HG02571 (cell line): ENCODE data around the gene MYO1F.
"Not testable (repeated sequence)": the region's sequence is repeated elsewhere in the genome, so short reads cannot be mapped to it uniquely, and the experiment has no call there.

ENCODE experiments used
- ATAC-seq: cut with Tn5 transposase; IDR thresholded peaks from one replicate; pipeline ENCODE4 v1.9.1; 2021; ENCODE audit warnings: mild to moderate bottlenecking, moderate library complexity; ENCODE audit not compliant: unreplicated experiment

The MYO1F gene

DNA sequence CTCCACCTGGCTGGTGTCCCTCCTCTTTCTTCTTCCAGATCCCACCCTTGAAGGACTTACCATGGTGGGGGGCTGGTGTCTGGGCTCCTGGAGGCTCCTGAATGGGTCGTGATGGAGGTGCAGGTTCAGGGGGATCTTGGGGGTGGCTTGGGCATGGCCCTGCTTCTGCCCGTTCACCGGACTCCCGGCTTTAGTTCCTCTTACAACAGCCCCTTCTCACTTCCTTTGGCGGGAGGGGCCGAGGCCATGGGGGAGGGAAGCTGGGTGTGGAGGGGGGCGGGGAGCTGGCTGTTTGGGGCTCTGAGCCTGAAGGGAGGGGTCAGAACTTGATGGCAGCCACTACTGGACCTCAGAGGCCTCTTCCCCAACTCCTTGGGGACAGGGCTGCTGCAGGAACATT is at the start of gene MYO1F:
MYO1F (minus strand) TSS at position 196 of the 400 bp plus-strand sequence; CDS start at position 63, 133 bp downstream.
- ATAC-seq: no peak

DNA sequence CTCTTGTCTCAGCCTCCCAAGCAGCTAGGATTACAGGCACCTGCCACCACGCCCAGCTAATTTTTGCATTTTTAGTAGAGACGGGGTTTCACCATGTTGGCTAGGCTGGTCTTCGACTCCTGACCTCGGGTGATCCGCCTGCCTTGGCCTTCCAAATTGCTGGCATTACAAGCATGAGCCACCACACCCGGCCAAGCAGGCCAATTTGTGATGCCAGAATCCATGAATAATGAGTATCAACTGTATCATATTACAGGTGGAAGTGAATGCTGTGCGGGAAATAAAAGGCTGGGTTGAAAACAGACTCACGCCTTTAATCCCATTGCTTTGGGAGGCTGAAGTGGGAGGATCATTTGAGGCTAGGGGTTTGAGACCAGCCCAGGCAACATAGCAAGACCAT is 49.6 kb upstream of the MYO1F start:
- no peak for ATAC-seq

DNA sequence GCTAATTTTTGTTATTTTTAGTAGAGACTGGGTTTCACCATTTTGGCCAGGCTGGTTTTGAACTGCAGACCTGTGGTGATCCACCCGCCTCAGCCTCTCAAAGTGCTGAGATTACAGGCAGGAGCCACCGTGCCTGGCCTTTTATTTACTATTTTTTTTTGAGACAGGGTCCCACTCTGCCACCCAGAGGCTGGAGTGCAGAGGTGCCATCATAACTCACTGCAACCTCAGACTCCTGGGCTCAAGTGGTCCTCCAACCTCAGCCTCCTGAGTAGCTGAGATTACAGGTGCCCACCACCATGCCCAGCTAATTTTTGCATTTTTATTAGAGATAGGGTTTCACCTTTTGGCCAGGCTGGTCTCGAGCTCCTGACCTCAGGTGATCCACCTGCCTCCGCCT is 45.6 kb upstream of the MYO1F start:
- ATAC-seq: not testable (repeated sequence)

DNA sequence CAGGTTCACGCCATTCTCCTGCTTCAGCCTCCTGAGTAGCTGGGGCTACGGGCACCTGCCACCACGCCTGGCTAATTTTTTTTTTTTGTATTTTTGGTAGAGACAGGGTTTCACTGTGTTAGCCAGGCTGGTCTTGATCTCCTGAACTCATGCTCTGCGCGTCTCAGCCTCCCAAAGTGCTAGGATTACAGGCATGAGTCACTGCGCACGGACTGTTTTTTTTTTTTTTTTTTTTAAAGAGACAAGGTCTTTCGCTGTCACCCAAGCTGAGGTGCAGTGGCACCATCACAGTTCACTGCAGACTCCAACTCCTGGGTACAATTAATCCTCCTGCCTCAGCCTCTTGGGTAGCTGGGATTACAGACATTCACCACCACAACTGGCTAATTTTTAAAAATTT is 41.5 kb upstream of the MYO1F start:
- no peak for ATAC-seq

DNA sequence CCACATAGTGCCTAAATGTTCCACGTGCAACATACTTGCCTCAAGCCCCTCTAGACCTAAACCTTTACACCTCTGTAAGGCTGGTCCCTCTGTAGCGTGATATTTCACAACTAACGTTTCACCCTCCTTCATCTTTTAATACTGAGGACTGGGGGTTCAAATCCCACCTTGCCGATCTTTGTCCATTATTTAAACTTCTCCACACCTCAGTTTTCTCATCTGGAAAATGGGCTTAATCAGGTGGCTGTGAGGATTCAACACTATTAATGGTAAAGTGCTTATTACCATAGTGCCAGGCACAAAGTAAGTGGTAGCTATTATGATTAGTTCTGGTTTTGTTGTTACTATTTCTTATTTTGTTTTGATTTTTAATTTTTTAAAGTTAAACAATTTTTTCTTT is 40.7 kb upstream of the MYO1F start:
- no peak for ATAC-seq

DNA sequence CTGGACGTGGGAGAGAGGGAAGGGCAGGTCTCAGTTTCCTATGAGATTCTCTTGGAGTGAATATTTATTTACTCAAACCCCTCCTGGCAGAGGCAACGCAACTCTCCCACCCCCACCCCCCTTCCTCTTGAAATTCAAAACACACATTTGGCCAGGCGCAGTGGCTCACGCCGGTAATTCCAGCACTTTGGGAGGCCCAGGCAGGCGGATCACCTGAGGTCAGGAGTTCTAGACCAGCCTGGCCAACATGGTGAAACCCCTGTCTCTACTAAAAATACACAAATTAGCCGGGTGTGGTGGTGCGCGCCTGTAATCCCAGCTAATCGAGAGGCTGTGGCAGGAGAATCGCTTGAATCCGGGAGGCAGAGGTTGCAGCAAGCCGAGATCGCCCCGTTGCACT is 40.1 kb upstream of the MYO1F start:
- ATAC-seq: not testable (repeated sequence)

DNA sequence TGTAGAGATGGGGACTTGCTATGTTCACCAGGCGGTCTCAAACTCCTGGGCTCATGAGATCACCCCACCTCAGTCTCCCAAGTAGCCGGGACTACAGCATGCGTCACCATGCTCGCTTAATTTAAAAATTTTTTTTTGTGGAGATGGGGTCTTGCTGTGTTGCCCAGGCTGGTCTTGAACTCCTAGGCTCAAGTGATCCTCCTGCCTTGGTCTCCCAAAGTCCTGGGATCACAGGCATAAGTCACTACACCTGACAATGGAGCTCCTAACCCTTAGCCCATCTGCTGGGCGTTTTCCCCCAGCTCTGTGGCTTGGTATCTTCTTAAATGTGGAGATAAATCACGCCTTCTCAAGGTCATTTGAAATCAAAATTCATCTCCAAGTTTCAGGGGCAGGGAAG is 39.6 kb upstream of the MYO1F start:
- ATAC-seq: no peak

DNA sequence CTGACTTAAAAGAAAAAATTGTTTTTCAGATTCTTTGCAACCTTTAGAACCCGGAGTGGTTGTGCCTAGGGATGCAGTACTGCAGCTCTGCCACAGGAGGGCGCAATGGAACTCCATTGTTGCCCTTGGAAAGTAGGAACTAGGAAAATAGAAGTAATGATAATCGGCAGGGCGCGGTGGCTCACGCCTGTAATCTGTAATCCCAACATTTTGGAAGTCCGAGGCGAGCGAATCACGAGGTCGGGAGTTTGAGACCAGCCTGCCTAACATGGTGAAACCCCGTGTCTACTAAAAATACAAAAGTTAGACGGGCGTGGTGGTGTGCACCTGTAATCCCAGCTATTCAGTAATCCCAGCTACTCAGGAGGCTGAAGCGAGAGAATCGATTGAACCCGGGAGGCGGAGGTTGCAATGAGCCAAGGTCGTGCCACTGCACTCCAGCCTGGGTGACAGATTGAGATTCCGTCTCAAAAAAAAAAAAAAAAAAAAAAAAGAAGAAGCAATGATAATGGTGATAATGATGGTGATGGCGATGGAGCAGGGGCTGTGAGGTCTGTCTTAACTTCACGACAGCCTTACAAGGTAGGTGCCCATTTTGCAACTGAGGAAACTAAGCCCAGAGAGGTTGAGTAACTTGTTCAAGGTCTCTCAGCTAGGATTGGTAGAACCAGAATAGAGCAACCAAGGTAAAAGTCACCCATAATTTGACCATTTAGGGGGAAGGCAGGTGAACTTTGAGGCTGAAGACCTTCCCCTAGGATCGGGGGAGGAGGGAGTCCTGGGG is 38.8 kb upstream of the MYO1F start:
- no peak for ATAC-seq

DNA sequence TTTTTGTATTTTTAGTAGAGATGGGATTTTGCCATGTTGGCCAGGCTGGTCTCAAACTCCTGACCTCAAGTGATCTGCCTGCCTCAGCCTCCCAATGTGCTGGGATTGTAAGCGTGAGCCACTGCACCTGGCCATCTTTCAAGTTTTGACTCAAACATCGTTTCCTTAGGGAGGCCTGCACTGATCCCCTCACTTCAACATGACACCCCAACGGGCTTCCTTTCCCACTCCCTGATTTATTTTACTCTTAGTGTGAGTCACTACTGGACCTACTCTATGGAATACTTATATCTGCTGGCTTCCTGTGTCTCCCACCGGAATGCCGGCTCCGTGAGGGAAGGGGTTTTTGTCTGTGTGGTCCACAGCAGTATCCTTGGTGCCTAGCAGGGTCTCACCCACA is 37.8 kb upstream of the MYO1F start:
- no peak for ATAC-seq

DNA sequence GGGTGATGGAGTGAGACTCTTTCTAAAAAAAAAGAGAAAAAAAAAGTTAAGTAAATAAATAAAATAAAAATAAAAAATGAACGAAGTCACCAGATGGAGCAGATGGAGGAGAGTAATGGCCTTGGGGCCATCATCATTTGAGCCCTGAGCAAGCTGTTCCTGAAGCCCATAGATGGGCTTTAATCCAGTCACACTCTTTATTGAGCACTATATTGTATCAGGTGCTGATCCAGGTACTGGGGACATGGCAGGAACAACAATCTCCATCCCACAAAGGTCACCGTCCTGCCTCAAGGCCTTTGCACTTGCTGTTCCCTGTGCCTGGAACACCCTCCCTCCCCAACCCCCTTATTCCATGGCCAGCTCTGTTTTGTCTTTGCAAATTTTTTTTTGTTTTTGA is 37.2 kb upstream of the MYO1F start:
- ATAC-seq: no peak

DNA sequence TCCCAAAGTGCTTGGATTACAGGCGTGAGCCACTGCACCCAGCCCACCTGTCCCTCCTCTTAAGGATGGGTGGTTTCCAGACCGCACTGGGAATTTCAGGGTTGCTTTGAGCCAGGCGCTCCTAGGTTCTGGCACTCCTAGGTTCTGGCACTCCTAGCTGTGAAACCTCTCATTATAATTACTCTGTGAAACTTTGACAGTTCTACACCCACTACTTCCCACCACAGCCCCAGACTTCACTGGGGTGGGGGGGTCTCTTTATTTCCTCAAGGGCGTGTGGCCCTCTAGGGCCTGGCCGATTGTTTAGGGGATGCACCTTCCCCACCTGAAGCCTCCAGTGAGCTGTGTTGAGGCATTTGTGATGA is 35.5 kb upstream of the MYO1F start:
- ATAC-seq: no peak

DNA sequence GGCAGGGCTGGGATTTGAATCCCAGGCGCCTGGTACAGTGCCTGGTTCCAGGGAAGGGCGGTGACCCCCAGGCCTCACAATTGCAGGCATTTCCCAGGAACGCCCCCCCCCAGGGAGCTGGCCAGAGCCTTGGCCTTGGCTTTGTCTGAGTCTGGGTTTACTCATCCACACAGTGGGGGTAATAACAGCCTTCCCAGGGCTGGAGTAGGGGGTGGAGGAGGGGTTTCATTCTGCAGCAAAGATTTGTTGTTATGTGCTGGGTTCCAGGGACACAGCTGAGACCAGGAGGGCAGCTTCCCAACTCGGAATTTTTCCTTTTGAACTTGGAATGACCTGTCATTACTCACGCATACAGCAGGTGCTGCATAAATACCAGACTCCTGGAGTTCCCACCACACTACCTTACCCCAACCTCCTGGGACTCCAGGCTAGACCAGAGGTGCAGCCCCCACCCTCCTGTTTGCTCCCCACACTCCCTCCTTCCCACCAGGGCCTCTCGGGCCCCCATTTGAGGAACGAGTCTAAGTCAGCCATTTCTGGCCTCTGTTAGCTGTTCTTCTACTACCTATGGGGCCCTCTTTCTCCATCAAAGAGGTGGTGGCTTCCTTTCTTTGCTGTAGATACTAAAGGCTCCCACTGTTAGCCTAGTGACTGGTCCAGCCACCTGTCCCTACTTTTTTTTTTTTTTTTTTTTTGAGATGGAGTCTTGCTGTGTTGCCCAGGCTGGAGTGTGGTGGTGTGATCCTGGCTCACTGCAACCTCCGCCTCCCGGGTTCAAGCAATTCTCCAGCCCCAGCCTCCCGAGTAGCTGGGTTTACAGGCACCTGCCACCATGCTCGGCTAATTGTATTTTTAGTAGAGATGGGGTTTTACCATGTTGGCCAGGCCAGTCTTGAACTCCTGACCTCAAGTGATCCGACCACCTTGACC is 34.9 kb upstream of the MYO1F start:
- no peak for ATAC-seq

DNA sequence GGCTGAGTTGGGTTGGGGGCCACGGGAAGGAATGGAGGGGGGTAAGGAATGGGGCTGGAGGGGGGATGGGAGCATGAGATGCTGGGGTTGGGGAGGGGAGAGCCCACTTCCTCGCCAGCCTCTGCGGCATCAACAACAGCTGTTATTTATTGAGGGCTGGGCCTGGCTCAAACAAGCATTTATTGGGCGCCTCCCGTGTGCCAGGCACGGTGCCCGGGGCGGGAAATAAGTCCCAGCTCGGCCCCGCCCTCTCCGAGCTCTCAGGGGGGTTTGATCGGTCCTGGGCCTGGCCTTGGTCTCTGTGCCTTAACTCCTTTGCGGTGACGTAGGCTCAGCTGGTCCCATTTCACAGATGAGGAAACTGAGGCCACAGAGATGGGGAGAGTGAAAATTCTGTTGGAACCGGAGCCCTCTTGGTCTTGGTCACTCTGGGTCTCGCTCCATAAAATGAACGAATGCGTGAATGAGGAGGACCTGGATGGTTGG is 34.2 kb upstream of the MYO1F start:
- no peak for ATAC-seq

DNA sequence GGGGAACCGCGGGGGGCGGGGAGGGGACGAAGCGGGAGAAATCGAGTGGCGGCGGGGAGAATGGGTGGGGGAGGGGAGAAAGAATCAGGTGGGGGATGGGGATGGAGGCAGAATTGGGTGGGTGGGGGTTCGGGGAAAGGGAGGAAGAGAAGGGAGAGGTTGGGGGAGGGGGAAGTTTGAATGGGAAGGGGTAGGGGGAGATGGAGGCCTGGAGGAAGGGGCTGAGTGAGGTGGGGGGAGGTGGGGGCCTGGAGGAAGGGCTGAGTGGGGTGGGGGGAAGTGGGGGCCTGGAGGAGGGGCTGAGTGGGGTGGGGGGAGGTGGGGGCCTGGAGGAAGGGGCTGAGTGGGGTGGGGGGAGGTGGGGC is 33.7 kb upstream of the MYO1F start:
- ATAC-seq: no peak

DNA sequence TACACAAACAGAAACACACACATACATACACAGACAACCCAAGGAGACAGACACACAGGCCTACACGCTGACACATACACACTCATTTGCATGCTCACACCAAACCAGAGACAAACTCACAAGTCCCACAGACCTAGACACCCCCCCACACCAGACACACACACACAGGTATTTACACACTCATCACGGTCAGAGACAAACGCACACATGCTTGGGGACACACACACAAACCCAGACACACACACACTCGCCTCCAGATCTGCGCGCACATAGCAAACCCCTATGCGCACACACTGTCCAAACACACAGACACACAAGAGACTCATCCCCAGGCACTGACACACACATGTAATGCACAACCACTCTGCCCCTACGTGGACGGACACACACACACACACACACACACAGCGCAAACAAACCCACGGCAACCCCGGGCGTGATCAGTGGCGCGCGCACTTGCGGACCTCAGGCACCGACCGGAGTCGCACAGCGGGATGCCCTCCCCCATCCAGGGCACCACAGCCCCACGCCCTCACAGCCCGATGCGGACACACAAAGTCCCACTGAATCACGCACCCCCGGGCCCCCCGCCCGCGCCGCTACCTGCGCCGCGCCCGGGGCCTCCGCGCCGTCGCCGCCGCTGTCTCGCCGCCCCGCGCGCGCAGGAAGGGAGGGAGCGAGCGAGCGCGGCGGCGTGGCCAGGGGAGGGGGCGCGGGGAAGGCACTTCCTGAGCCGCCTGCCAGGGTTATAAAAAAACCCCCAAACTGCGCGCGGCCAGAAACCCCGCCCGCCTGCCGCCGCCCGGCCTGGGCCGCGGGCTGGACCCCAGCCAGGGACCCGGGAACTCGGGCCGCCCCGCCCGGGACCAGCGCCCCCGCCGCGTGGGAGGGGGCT is 33.0 kb upstream of the MYO1F start, which contains the start of gene ADAMTS10:
ADAMTS10 (minus strand) TSS at position 675 of the 895 bp plus-strand sequence. CDS start 5,005 bp downstream, outside the sequence.
- ATAC-seq: no peak

DNA sequence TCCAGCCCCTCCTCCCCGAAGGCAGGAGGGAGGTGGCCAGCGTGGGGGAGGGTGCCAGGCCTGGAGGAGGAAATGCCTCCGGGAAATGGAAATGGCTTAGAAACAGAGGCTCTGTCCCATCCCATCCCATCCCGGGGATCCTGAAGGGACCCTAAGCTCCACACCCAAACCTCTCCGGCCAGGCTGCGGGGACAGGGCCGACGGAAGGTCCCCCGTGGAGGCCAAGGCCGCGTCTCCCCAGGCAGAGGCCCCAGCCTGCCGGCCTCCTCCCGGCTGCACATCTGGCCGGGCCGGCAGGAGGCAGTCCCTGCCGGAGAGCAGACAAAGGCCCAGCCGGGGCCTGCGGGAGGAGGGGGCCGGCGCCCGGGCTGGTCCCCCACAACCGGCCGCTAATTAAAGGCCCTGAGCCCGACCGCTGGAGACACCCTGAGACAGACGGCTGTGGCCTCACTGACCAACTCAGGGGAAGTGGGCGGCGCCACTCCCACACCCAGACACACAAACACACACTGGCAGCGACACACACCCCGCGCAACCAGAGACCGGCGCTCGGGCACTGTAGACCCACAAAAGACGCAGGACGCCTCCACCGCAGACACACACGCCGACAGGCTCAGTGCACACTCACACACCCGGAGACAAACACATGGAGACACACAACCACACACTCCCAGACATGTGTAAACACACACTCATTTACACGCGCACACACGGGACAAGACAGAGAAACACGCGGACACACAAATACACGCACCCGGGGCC is 32.2 kb upstream of the MYO1F start:
- no peak for ATAC-seq

DNA sequence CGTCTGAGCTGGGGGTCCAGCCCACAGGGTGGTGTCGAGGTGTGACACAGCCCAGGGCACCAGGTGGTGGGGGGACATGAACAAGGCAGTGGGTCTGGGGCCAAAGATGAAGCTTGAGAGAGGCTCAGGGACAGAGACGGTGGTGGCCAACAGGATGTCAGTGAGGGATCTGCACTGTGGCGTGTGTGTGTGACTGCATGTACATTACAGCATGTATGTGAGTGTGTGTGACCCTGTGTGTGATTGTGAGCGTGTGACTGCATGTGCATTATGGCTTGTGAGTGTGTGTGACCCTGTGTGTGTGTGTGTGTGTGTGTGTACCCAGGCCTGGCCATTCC is 31.7 kb upstream of the MYO1F start:
- no peak for ATAC-seq

DNA sequence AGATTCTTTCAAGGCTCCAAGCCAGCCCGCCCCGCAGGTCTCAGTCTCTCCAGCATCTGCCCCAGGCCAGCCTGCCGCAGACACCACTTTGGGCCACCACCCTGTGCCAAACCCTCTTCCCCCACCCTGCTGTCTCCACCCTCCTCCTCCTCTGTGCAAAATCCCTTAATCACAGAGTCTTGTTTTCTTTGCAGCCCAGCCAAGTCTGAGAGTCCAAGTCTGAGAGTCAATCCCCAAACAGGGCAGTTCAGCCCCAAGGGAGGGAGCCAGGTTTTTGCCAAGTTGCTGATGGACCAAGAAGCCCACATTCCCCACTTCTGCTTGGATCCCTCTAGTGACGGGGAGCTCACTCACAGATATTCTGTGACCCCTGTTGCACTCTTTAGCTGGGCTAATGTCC is 30.1 kb upstream of the MYO1F start:
- no peak for ATAC-seq

DNA sequence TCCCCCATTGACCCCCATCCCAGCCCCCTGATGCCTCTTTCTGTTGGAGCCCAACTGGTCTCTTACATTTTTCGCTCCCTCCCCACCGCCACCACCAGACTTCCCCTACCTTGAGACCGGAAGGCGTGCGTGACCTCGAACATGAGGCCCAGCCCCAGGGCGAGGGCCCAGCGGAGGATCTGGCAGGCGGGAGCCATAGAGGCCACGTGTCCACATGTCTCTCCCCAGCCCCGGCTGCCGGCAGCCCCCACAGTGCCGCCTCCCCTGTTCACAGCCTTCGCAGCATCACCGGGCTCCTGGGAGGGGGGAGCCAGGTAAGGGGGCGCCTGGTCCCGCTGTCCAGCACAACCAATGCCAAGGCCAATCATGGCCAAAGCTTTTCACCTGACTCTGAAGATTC is 28.3 kb upstream of the MYO1F start:
- ATAC-seq: no peak

DNA sequence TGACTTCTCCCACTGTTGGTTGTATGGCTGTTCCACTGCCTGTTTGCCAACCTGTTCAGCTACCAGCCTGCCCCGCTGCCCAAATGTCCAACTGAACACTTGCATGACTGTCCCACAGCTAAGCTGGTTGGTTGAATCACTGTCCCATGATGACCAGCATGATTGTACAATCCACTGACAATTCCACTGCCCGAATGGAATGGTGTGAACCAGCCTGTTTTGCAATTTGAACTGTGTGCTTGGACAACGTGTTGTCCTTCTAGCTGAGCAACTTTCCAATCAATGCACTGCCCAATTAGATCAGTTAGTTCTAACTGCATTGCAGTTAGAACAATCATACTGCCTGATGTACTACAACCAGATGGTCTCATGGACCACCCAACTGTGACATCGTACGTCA is 24.6 kb upstream of the MYO1F start:
- ATAC-seq: no peak
